H9 (cell line): ENCODE results near the gene ASXL3. TPM values are rescaled to one million over a fixed set of nuclear protein-coding genes. Genes with fewer than 3 reads are reported as not detected.

Source experiments
- DNase-seq: peaks from one replicate; pipeline ENCODE4 v3.0.0-alpha.2; 2017
- H2AFZ ChIP-seq: one replicate; pipeline ENCODE4 v1.6.1; 2013; ENCODE audit warnings: mild to moderate bottlenecking, low read length, control low read depth, moderate library complexity
- H2AK5ac ChIP-seq: 2 replicates; pipeline ENCODE4 v1.6.1; 2013; ENCODE audit warnings: low read length, control low read depth, mixed read lengths; ENCODE audit not compliant: insufficient read length
- H2BK120ac ChIP-seq: one replicate; pipeline ENCODE4 v1.6.1; 2013; ENCODE audit warnings: low read depth, mild to moderate bottlenecking, low read length, control low read depth, inconsistent platforms; ENCODE audit not compliant: poor library complexity, severe bottlenecking
- H2BK12ac ChIP-seq: 2 replicates; pipeline ENCODE4 v1.6.1; 2013; ENCODE audit warnings: low read length, control low read depth, mixed read lengths, low read depth; ENCODE audit not compliant: insufficient read length
- H2BK15ac ChIP-seq: 2 replicates; pipeline ENCODE4 v1.6.1; 2013; ENCODE audit warnings: low read depth, low read length, control low read depth
- H2BK20ac ChIP-seq: one replicate; pipeline ENCODE4 v1.6.1; 2013; ENCODE audit warnings: low read depth, mild to moderate bottlenecking, low read length, control low read depth, inconsistent platforms; ENCODE audit not compliant: poor library complexity, severe bottlenecking
- H2BK5ac ChIP-seq: 2 replicates; pipeline ENCODE4 v1.6.1; 2013; ENCODE audit warnings: low read length, control low read depth, mixed read lengths; ENCODE audit not compliant: insufficient read length
- H3K14ac ChIP-seq: 2 replicates; pipeline ENCODE4 v1.6.1; 2013; ENCODE audit warnings: low read length, control low read depth; ENCODE audit not compliant: insufficient read depth
- H3K18ac ChIP-seq: 2 replicates; pipeline ENCODE4 v1.6.1; 2013; ENCODE audit warnings: low read depth, mild to moderate bottlenecking, mixed read lengths, low read length, control low read depth; ENCODE audit not compliant: insufficient read length
- H3K23ac ChIP-seq: 2 replicates; pipeline ENCODE4 v1.6.1; 2013; ENCODE audit warnings: low read length, control low read depth, mixed read lengths, low read depth; ENCODE audit not compliant: insufficient read length
- H3K23me2 ChIP-seq: 2 replicates; pipeline ENCODE4 v1.6.1; 2013; ENCODE audit warnings: low read depth, mild to moderate bottlenecking, mixed read lengths, low read length, control low read depth; ENCODE audit not compliant: insufficient read length, poor library complexity, severe bottlenecking
- H3K27ac ChIP-seq: 2 replicates; pipeline ENCODE4 v1.5.1; 2013; ENCODE audit warnings: low read length, control low read depth, mixed read lengths, low read depth; ENCODE audit not compliant: insufficient read length
- H3K27me3 ChIP-seq: 2 replicates; pipeline ENCODE4 v1.6.1; 2013; ENCODE audit warnings: low read length, control low read depth, inconsistent platforms; ENCODE audit not compliant: insufficient read depth
- H3K4ac ChIP-seq: 2 replicates; pipeline ENCODE4 v1.6.1; 2013; ENCODE audit warnings: low read depth, mild to moderate bottlenecking, control low read depth, inconsistent platforms, low read length, moderate library complexity
- H3K4me1 ChIP-seq: 2 replicates; pipeline ENCODE4 v1.6.1; 2013; ENCODE audit warnings: low read length, control low read depth, inconsistent platforms; ENCODE audit not compliant: insufficient read depth
- H3K4me2 ChIP-seq: 2 replicates; pipeline ENCODE4 v1.6.1; 2013; ENCODE audit warnings: low read length, control low read depth, mixed read lengths; ENCODE audit not compliant: insufficient read length, insufficient read depth
- H3K56ac ChIP-seq: 2 replicates; pipeline ENCODE4 v1.6.1; 2013; ENCODE audit warnings: low read depth, mild to moderate bottlenecking, mixed read lengths, low read length, control low read depth; ENCODE audit not compliant: insufficient read length
- H3K79me1 ChIP-seq: 2 replicates; pipeline ENCODE4 v1.6.1; 2013; ENCODE audit warnings: low read depth, mild to moderate bottlenecking, moderate library complexity, low read length, control low read depth, inconsistent platforms; ENCODE audit not compliant: insufficient read depth, poor library complexity, severe bottlenecking
- H3K79me2 ChIP-seq: 2 replicates; pipeline ENCODE4 v1.6.1; 2013; ENCODE audit warnings: low read length, control low read depth, inconsistent platforms; ENCODE audit not compliant: insufficient read depth
- H3K9ac ChIP-seq: 2 replicates; pipeline ENCODE4 v1.6.1; 2013; ENCODE audit warnings: low read length, control low read depth, mixed read lengths; ENCODE audit not compliant: insufficient read length; ENCODE audit errors: extremely low read depth
- H3K9me3 ChIP-seq: one replicate; pipeline ENCODE4 v1.6.1; 2013; ENCODE audit warnings: low read depth, low read length, inconsistent platforms; ENCODE audit not compliant: control insufficient read depth
- H3T11ph ChIP-seq: one replicate; pipeline ENCODE4 v1.6.1; 2013; ENCODE audit warnings: mild to moderate bottlenecking, low read length, control low read depth, inconsistent platforms
- H4K20me1 ChIP-seq: one replicate; pipeline ENCODE4 v1.6.1; 2013; ENCODE audit not compliant: control insufficient read depth, insufficient read length, insufficient read depth
- H4K5ac ChIP-seq: 2 replicates; pipeline ENCODE4 v1.6.1; 2013; ENCODE audit warnings: low read depth, mild to moderate bottlenecking, mixed read lengths, low read length, control low read depth; ENCODE audit not compliant: insufficient read length
- H4K8ac ChIP-seq: replicated peaks from 2 replicates; pipeline ENCODE4 v1.6.1; 2013; ENCODE audit warnings: low read length, control low read depth, mixed read lengths, low read depth; ENCODE audit not compliant: insufficient read length
- H4K91ac ChIP-seq: 2 replicates; pipeline ENCODE4 v1.6.1; 2013; ENCODE audit warnings: low read depth, mild to moderate bottlenecking, moderate library complexity, mixed read lengths, low read length, control low read depth; ENCODE audit not compliant: insufficient read length
- H3K27ac Mint-ChIP-seq, 3 experiments: 2 replicates in 2 of 3; 3 replicates in 1 of 3; pipeline ENCODE4 v1.8.0; 2020 to 2021; ENCODE audit warnings: mixed read lengths in 3 of 3, mild to moderate bottlenecking in 1 of 3, moderate library complexity in 1 of 3
- H3K27me3 Mint-ChIP-seq: 2 replicates; pipeline ENCODE4 v1.8.0; 2021; ENCODE audit warnings: low read depth, mild to moderate bottlenecking, moderate library complexity, mixed read lengths
- H3K36me3 Mint-ChIP-seq, 3 experiments: 2 replicates in 2 of 3; 3 replicates in 1 of 3; pipeline ENCODE4 v1.8.0; 2020 to 2021; ENCODE audit warnings: low read depth in 3 of 3, mixed read lengths in 3 of 3; ENCODE audit not compliant: insufficient read depth in 1 of 3
- H3K4me1 Mint-ChIP-seq, 2 experiments: 2 replicates each; pipeline ENCODE4 v1.8.0; 2020; ENCODE audit warnings: mixed read lengths in 2 of 2
- H3K4me3 Mint-ChIP-seq, 2 experiments: 2 replicates in 1 of 2; 3 replicates in 1 of 2; pipeline ENCODE4 v1.8.0; 2020 to 2021; ENCODE audit warnings: mild to moderate bottlenecking in 2 of 2, mixed read lengths in 2 of 2, moderate library complexity in 1 of 2
- H3K9me3 Mint-ChIP-seq, 2 experiments: 2 replicates in 1 of 2; 3 replicates in 1 of 2; pipeline ENCODE4 v1.8.0; 2020; ENCODE audit warnings: mild to moderate bottlenecking in 2 of 2, mixed read lengths in 2 of 2, moderate library complexity in 1 of 2
- WGBS: extraction: QIAGEN DNeasy Blood & Tissue Kit; methylation state at CpG from one replicate; pipeline ENCODE4 v1.1.7; 2013; ENCODE audit warnings: missing lambda C conversion rate, low lambda C conversion rate, mixed read lengths; ENCODE audit not compliant: insufficient read length; ENCODE audit errors: extremely low coverage; 5-methylcytosine and 5-hydroxymethylcytosine counted together
- total RNA-seq: library from RNA; stranded (reverse); gene quantifications from 2 replicates; pipeline ENCODE4 v1.2.1, GENCODE V29; 2021
- TF ChIP-seq, protein P1 (sequence below): fragments of 200-600 bp; sonication (generic); conservative IDR thresholded peaks from 3 replicates; pipeline ENCODE4 v1.8.0; 2021; ENCODE audit warnings: antibody characterized with exemption, mild to moderate bottlenecking

Gene ASXL3
- total RNA-seq, 1 experiment from 2014 or later = 0.35 TPM

DNA sequence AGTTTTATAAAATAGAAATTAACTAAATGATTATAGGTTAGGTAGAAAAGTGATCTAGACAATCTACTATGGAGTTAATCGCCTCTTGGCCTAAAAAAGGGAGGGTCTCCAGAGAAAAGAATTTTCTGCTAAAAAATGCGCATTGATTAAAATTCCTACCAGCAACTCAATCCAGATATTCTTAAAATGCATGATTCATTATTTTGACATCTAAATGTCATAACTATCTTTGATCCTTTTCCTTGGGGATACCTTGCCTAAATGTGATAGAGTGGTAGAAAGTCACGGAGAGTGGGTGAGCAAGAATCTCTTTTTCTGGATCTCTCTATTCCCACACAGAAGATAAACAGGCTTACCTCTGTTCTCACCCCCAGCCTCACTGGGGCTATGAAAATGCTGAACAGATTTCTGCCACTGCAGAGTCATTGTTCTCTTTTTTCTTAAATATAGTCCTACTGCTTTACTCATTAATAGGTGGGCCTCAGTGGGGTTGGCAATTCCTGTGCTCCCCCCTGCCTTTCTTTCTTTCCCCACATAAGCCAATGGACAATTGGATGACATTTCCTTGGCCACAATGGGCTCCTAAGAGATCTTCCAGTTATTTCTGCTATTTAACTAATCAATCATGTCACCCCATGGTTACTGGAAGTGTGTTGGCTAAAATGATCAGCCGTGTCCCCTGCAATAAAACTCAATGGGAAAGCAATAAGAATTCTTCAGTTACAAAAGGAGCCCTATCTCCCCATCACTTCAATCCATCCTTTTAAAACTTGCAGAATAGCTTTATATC, 5.8 kb upstream of the ASXL3 start:
- no peaks in the 10 kb centered on the region for H3K79me2 ChIP-seq
- no peaks in the 10 kb centered on the region for H3K79me1 ChIP-seq
- H2BK5ac ChIP-seq = no peak overlapping the region
- no peak overlapping the region for H4K91ac ChIP-seq
- no peaks in the 10 kb centered on the region for H3K23me2 ChIP-seq
- no peak overlapping the region for H2AFZ ChIP-seq
- Mint-ChIP-seq H3K4me3 (no peak overlapping the region), H3K27me3 (peaks cover 8% of the 10 kb centered on the region), H3K27ac (no peak overlapping the region), H3K4me1 (peaks cover 14 to 21% of the 10 kb centered on the region in 2 experiments), H3K9me3 (peaks cover 7 to 9% of the 10 kb centered on the region in 2 experiments; a peak in 4 of 5 replicates), H3K36me3 (peaks cover 0 to 9% (median 0%) of the 10 kb centered on the region in 3 experiments; a peak in 4 of 7 replicates)
- no peak overlapping the region for H2BK120ac ChIP-seq
- H3K4ac ChIP-seq = no peak overlapping the region
- H2AK5ac ChIP-seq = no peak overlapping the region
- H3K9ac ChIP-seq = no peak overlapping the region
- no peak overlapping the region for H4K5ac ChIP-seq
- H4K8ac ChIP-seq = no peak overlapping the region
- no peaks in the 10 kb centered on the region for H4K20me1 ChIP-seq
- no peak overlapping the region for H3K23ac ChIP-seq
- H2BK15ac ChIP-seq = no peak overlapping the region
- no peak overlapping the region for H2BK12ac ChIP-seq
- no peak overlapping the region for H3K56ac ChIP-seq
- no peaks in the 10 kb centered on the region for H3K27me3 ChIP-seq
- no peak overlapping the region for H3K27ac ChIP-seq
- TF ChIP-seq, protein P1, sequence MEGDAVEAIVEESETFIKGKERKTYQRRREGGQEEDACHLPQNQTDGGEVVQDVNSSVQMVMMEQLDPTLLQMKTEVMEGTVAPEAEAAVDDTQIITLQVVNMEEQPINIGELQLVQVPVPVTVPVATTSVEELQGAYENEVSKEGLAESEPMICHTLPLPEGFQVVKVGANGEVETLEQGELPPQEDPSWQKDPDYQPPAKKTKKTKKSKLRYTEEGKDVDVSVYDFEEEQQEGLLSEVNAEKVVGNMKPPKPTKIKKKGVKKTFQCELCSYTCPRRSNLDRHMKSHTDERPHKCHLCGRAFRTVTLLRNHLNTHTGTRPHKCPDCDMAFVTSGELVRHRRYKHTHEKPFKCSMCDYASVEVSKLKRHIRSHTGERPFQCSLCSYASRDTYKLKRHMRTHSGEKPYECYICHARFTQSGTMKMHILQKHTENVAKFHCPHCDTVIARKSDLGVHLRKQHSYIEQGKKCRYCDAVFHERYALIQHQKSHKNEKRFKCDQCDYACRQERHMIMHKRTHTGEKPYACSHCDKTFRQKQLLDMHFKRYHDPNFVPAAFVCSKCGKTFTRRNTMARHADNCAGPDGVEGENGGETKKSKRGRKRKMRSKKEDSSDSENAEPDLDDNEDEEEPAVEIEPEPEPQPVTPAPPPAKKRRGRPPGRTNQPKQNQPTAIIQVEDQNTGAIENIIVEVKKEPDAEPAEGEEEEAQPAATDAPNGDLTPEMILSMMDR = no peak
- H2BK20ac ChIP-seq = no peak overlapping the region
- H3K9me3 ChIP-seq = no peaks in the 10 kb centered on the region
- no CpG with 5 or more reads among the region's 4 CpGs for WGBS
- no peak overlapping the region for H3K4me2 ChIP-seq
- no peak overlapping the region for H3T11ph ChIP-seq
- no peak overlapping the region for H3K18ac ChIP-seq
- no peaks in the 10 kb centered on the region; the same call in 1 of the 2 replicates for H3K4me1 ChIP-seq
- no peak overlapping the region for H3K14ac ChIP-seq
- no peak for DNase-seq
